Suprapubic skin (tissue), 4 donors: ENCODE data around the gene CCNB1IP1.

Experiments used
- CTCF ChIP-seq, 2 donors: fragments of 200-600 bp in 1 of 2; fragments of 450-650 bp in 1 of 2; sonication (generic) in 1 of 2; IDR thresholded peaks; one replicate each; pipeline ENCODE4 v1.5.1; 2016 to 2019; ENCODE audit warnings: antibody characterized with exemption in 2 of 2, mild to moderate bottlenecking in 1 of 2, moderate library complexity in 1 of 2
- EP300 ChIP-seq: sonication (generic); formaldehyde crosslinking; IDR thresholded peaks from one replicate; pipeline ENCODE4 v1.6.1; 2017; ENCODE audit warnings: antibody characterized with exemption
- POLR2A ChIP-seq, 2 donors: fragments of 450-650 bp; IDR thresholded peaks; one replicate each; pipeline ENCODE4 v1.6.1; 2017; ENCODE audit warnings: antibody characterized with exemption in 2 of 2, mild to moderate bottlenecking in 2 of 2, moderate library complexity in 2 of 2
- POLR2AphosphoS5 ChIP-seq, 3 donors: sonication (generic); formaldehyde crosslinking; IDR thresholded peaks; one replicate each; pipeline ENCODE4 v1.6.1; 2017; ENCODE audit warnings: antibody characterized with exemption in 3 of 3

DNA sequence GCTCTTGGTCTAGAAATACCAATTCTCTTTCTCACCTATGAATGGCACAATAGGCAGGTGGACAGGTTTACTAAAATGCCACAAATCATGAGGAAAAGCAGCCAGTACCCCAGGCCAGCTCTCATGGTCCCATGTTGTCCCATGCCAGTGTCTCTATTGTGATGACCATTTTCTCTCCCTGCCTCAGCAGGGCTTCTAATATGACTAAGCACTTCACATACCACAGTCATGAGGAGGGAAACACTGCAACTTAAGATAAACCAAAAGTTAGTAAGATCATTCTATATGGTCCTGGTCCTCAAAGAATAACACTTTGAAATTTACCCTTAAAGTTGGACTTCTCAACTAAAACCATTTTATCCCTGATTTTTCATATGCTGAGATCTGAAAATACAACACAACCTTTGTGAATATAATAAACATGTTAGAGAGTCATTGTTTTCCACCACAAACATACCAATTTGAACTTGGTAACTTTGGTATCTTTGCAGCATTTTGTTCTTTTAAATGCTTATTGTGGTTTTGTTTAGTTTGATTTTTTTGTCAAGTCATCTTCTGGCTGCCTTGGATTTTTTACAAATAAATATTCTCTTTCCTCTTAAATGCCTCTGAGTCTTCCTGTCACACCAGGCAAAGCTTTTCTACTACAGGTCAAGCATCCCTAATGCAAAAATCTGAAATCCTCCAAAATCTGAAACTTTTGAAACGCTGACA lies 30.9 kb downstream of the CCNB1IP1 start:
- TF ChIP-seq POLR2A (IDR thresholded peaks at IDR 0.05) (no peak), CTCF (IDR thresholded peaks at IDR 0.05) (no peak), POLR2AphosphoS5 (IDR thresholded peaks at IDR 0.05) (no peak), EP300 (no peak)
